Measurements from ENCODE around the gene KCNMB2.

KCNMB2 gene

DNA sequence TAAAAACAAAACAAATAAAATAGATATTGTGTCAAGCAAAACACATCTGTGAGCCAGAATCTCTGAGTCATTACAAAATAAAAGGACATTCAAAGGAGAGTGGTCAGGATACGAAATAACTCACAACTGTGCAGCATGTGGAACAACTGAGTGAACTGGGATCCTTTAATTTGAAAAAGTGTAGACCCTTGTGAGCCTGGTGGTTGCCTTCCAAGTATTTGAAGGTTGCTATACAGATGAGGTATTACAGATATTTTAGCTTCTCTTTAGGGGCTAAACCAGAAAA, 26.7 kb downstream of the KCNMB2 start:
- Histone ChIP-seq H3K9me3 (no peaks in the 10 kb centered on the region), H3K4me3 (no peak overlapping the region), H3K4me1 (peaks cover 0 to 9% (median 0%) of the 10 kb centered on the region in 4 donors), H3K36me3 (no peaks in the 10 kb centered on the region), H3K27ac (no peak overlapping the region), H3K27me3 (no peaks in the 10 kb centered on the region)
- intact Hi-C loops (cut with DNase I; ENCODE audit: low total_unique reads): no loop called here
- no peak for DNase-seq
- TF ChIP-seq, protein P1, sequence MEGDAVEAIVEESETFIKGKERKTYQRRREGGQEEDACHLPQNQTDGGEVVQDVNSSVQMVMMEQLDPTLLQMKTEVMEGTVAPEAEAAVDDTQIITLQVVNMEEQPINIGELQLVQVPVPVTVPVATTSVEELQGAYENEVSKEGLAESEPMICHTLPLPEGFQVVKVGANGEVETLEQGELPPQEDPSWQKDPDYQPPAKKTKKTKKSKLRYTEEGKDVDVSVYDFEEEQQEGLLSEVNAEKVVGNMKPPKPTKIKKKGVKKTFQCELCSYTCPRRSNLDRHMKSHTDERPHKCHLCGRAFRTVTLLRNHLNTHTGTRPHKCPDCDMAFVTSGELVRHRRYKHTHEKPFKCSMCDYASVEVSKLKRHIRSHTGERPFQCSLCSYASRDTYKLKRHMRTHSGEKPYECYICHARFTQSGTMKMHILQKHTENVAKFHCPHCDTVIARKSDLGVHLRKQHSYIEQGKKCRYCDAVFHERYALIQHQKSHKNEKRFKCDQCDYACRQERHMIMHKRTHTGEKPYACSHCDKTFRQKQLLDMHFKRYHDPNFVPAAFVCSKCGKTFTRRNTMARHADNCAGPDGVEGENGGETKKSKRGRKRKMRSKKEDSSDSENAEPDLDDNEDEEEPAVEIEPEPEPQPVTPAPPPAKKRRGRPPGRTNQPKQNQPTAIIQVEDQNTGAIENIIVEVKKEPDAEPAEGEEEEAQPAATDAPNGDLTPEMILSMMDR (IDR thresholded peaks at IDR 0.05): no peak

DNA sequence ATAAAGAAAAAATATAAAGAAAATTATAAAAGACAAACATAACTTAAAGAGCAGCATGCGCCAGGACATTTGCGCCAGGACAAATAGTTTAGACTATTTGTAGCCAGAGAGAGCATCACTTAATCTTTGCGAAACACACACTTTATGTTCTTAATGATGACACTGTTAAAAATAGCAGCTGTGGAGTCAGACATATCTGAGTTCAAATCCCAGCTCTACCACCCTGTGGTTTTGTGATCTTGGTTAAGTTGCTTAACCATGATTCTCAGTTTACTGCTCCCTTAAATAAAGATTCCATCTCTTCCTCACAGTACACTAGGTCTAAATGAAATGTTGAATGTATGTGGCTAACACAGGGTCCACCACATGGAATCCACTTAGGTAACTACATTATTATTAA, 31.4 kb downstream of the KCNMB2 start:
- H3K36me3 ChIP-seq: no peaks in the 10 kb centered on the region
- intact Hi-C loops (cut with DNase I; ENCODE audit: low total_unique reads): no loop called here
- TF ChIP-seq, protein P1 (IDR thresholded peaks at IDR 0.05): no peak
- H3K9me3 ChIP-seq: no peaks in the 10 kb centered on the region
- H3K27ac ChIP-seq: no peak overlapping the region
- no peaks in the 10 kb centered on the region for H3K27me3 ChIP-seq
- H3K4me3 ChIP-seq: no peak overlapping the region
- H3K4me1 ChIP-seq: no peaks in the 10 kb centered on the region
- no peak for DNase-seq

DNA sequence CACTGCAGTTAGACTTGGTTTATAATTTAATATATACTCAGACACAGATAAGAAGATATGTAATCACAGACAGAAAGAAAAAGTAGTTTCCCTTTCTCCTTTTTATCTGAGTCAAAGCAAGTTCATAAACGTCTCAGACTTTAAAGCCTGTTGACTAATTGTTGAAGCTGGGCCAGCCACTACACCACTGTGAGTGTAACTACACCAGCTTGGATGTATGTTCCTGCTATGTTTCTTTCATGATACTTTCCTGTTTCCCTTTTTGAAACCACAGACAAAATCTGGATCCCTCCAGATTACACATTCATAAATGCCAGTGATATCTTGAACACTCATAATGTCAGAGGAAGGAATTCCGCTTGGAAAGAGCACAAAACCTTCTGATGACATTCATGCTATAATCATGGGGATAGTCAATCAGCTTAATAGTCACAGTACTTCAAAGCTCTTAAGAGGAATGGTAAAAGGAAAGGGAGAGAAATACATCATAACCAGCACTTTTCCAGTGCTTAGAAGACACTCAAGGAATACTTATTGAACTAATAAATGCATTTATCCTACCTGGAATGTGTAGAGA, 32.0 kb downstream of the KCNMB2 start:
- no peaks in the 10 kb centered on the region for H3K36me3 ChIP-seq
- intact Hi-C loops (cut with DNase I; ENCODE audit: low total_unique reads): no loop called here
- no peak overlapping the region for H3K4me3 ChIP-seq
- H3K4me1 ChIP-seq: no peaks in the 10 kb centered on the region
- H3K27me3 ChIP-seq: no peaks in the 10 kb centered on the region
- DNase-seq: no peak
- TF ChIP-seq, protein P1 (IDR thresholded peaks at IDR 0.05): no peak
- no peak overlapping the region for H3K27ac ChIP-seq
- H3K9me3 ChIP-seq: no peaks in the 10 kb centered on the region

DNA sequence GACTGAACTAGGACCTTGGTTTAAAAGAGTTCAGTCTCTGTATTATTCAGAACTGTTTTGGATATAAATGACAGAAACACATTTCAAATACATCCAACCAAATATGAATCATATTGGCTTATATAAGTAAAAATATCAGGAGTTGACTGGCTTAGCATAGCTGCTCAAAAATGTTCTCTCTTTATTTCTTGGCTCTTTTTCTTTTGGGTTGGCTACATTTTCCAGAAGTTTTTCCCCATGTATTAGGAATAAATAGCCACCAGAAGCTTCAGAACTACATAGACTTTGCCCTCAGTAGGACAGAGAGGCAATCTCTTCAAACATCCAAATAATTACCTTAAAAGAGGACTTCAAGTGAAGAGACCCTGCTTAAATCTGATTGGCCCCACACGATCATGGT, 32.7 kb downstream of the KCNMB2 start:
- Histone ChIP-seq H3K27me3 (no peaks in the 10 kb centered on the region), H3K4me1 (no peaks in the 10 kb centered on the region), H3K36me3 (no peaks in the 10 kb centered on the region), H3K9me3 (no peaks in the 10 kb centered on the region), H3K27ac (no peak overlapping the region), H3K4me3 (no peak overlapping the region)
- TF ChIP-seq, protein P1 (IDR thresholded peaks at IDR 0.05): no peak
- no peak for DNase-seq
- intact Hi-C loops (cut with DNase I; ENCODE audit: low total_unique reads): no loop called here

DNA sequence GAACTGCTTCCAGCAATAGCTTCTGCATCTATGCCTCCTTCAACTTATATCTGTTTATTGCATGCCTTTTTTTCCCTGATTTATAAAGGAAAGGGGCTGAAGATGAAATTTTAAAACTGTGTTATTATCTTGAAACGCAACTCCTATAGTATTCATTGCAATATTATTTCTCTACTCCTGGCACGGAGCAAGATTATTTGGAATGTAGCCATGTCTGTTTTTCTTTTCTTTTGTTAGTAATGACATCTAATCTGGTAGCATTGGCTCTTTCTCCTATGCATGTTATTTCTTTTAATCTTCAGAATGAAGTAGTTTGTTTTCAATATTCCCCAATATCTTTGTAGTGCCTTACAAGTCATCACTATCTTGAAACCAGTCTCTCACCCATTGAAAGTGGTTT, 33.6 kb downstream of the KCNMB2 start:
- Histone ChIP-seq H3K27ac (no peak overlapping the region), H3K9me3 (no peaks in the 10 kb centered on the region), H3K36me3 (no peaks in the 10 kb centered on the region), H3K4me3 (no peak overlapping the region), H3K4me1 (no peaks in the 10 kb centered on the region), H3K27me3 (no peaks in the 10 kb centered on the region)
- DNase-seq: no peak
- intact Hi-C loops (cut with DNase I; ENCODE audit: low total_unique reads): no loop called here
- TF ChIP-seq, protein P1 (IDR thresholded peaks at IDR 0.05): no peak

DNA sequence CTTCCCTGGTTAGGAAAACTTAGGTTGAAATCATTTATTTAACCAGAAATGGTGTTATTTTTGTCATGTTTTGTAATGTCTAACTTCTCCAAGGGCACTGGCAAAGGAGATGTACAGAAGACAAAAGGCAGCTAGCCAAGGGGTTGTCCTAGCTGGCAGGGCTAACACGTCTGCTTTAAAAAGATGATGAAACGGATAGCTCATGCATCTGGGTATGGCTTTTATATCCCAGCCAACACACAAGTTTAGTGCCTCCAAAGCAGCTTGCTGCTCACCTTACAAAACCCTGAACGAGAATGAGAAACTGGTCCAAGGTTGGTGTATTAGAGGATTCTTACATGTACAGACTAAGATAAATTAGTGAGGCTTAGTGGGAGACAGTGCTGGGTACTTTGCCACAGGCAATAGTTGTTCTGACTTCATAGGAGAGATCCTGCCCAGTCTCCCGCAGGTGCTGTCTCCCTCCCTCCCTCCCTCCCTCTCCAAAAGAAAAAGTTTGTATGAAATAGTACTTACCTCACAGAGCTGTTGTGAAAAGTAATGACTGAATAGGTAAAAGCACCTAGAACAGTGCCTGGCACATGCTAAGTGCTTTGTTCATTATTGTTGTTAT, 47.8 kb downstream of the KCNMB2 start:
- TF ChIP-seq, protein P1 (IDR thresholded peaks at IDR 0.05): no peak
- peaks cover 0 to 9% (median 4%) of the 10 kb centered on the region in 3 donors for H3K9me3 ChIP-seq
- no peak for DNase-seq
- no peaks in the 10 kb centered on the region for H3K36me3 ChIP-seq
- H3K4me3 ChIP-seq: no peak overlapping the region
- H3K27ac ChIP-seq: no peak overlapping the region
- no peaks in the 10 kb centered on the region for H3K27me3 ChIP-seq
- no peaks in the 10 kb centered on the region for H3K4me1 ChIP-seq
- intact Hi-C loops (cut with DNase I; ENCODE audit: low total_unique reads): no loop called here

Data from tibial artery (tissue), 4 donors.